HG03575 (cell line): ENCODE data around the gene TPR.

Source experiments
- ATAC-seq: cut with Tn5 transposase; IDR thresholded peaks from one replicate; pipeline ENCODE4 v1.9.1; 2021; ENCODE audit not compliant: unreplicated experiment, insufficient number of reproducible peaks, low FRiP score; ENCODE audit errors: extremely low read depth

TPR gene

DNA sequence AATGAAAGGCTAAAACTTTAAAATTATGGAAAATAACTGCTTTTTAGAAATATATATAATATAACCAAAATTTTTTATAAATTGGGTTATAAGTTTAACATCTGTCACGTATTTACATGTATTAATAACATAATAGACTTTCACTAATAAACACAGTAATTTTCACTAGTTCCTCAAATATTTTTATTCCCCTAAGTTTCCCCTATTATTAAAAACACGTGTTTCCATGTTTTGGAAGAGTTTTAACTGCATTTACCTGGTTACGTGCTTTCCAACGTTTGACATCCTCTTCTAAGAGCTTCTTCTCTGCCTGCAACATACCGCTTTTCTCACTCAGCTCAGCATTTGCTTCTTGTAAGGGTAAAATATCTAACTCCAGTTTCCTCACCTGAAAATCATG, 34.3 kb downstream of the TPR start:
- no peak for ATAC-seq

DNA sequence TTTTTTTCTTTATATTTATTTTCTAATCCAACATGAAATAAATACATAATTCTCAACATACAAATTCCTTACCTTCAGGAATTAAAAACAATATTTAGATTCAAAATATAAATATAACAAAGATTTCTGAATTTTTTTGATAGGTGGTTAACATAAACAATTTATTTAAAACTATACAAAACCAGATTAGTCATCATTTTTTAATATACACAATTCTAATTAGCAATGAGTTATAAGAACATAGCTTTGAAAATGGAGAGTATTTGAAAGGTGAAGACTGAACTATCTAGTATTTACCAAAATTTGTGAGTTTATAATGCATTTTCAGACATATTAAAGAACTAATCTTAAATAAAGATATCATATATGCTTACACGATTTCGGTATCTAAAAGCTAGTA, 37.5 kb downstream of the TPR start:
- ATAC-seq = no peak

DNA sequence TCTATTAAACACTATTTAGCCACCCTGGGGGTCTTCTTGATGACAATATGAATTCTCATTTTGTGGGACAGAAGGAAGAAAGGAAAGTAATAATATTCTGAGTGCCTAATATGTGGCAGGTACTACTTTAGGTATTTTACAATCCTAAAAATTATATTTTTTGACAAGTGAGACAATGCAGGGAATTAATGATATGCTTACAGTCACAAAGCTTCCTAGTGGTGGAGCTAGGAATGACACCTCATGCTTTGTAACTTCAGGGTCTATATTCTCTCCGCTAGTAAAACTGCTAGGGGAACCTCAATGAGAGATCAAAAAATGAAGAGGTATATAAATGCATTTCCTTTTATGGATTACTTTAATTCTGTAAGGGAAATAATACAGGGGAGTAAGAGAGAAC, 44.3 kb downstream of the TPR start:
- no peak for ATAC-seq

DNA sequence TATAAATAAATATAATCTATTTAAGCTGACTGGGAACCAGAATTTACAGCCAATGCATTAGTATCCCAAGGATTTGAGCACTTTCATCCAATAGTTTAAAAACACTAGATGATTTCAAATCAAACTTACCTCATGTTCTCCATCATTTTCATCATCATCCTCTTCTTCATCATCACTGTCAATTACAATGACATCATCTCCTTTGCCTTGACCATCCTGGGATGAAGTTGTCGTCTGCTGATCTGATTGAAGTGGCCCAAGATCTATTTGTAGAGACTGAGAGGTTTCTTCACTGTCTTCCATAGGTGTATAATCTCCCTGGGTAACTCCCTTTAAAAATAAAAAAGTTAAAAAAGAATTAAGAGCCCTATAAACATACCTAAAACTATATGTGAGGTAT, 47.7 kb downstream of the TPR start:
- ATAC-seq = no peak

DNA sequence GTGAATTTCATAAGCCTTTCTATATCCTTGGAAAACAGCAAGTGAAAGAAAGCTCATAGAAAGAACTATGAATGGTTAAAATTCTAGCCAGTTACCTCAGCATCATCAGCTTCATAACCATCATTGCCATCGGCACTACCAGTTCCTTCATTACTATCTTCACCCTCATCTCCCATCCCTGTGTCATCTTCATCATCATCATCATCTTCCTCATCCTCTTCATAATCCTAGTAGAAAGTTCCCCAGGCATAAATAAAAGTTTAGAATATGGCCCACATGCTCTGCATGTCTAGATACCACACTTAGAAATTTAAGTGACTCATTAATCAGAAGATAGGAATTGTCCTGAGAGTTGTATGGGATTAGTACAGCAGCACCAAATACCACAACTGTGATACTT, 49.0 kb downstream of the TPR start:
- no peak for ATAC-seq

DNA sequence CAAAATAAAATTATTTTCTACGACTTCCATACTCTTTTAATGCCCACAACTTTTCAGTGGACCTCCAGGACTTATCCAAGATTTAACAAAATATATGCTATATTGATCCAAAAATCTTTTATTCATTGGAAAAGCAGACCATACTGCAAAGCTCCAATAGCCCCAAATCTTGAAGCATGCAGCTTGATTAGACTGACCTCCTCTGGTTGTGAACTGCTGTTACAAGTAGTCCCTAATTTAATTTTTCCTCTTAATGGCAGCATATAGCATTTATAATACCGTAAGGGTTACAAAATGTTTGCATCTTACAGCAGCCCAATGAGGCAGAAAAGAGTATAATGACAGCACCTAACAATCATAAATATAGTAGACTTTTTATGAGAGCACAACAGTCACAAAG, 49.8 kb downstream of the TPR start:
- no peak for ATAC-seq

DNA sequence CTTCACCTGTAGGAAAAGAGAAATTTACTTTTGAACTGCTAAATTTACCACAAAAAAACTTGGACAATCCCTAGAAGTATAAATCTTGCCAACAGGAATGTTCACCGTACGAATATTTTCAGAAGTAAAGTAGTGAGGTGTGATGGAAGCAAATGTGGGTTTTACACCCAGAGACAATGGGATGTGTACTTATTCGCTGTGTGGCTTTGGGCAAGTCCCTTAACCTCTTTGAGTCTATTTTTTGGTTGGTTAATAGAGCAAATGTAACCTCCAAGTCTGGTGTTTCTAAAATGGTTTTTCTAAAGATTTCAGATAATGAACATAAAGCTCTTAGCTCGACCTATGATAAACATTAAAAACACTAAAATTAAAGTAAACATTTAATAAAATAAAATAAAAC, 51.2 kb downstream of the TPR start:
- ATAC-seq = no peak

DNA sequence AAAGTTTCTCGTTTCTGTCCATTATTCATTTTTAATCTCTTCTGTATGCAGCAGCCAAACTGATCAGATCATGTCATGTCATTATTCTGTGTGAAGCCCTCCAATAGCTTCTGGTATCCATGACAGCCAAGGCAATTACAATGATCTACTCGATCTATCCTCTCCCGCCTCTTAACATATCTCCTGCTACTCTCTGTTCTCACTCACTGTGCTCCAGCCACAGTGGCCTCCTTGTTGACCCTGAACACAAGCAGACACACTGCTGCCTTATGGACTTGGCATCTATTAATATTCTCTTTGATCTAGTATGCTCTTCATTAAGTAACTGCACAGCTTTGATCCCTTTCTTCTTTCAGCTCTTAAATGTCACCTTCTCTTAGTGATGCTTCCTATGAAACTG, 59.5 kb downstream of the TPR start:
- no peak for ATAC-seq

DNA sequence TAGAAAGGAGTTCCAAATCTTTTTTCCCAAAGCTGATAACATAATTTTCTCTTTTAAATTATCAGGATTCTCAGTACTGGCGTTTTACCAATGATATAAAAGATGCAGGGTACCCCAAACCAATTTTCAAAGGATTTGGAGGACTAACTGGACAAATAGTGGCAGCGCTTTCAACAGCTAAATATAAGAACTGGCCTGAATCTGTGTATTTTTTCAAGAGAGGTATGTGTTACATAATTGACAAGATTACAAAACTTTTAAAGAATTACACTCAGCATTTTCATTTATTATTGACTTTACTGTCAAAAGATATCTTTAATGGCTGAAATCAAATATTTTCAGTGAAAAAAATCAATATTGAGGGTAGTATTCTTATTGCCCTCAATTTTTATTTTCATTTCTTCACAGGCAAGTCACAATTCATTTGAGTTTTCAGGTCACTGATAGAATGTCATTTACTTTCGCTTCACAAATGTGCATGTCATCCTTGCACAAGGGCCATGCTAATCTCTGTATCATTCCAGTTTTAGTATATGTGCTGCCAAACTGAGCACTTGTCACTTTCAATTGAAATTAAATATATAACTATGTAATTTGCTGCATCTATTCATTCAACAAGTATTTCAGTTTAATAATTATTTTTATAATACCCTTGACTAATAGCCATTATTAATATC, 63.5 kb downstream of the TPR start:
- no peak for ATAC-seq

DNA sequence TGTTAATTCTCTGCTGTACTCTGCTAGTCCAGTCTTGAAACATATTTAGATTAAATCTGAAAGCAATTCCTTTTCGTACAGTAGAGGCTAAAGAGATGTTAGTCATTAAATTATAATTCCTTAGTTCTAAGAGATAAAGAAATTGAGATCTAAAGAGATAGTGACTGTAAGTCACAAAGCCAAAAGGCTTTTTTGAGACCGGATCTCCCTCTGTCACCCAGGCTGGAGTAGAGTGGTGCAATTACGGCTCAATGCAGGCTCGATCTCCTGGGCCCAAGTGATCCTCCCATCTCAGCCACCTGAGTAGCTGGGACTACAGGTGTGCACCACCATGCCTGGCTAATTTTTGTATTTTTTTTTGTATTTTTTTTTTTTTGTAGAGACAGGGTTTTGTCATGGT, 64.7 kb downstream of the TPR start:
- ATAC-seq = no peak

DNA sequence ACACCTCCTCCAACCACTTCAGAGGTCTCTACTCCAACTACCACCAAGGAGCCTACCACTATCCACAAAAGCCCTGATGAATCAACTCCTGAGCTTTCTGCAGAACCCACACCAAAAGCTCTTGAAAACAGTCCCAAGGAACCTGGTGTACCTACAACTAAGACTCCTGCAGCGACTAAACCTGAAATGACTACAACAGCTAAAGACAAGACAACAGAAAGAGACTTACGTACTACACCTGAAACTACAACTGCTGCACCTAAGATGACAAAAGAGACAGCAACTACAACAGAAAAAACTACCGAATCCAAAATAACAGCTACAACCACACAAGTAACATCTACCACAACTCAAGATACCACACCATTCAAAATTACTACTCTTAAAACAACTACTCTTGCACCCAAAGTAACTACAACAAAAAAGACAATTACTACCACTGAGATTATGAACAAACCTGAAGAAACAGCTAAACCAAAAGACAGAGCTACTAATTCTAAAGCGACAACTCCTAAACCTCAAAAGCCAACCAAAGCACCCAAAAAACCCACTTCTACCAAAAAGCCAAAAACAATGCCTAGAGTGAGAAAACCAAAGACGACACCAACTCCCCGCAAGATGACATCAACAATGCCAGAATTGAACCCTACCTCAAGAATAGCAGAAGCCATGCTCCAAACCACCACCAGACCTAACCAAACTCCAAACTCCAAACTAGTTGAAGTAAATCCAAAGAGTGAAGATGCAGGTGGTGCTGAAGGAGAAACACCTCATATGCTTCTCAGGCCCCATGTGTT, 66.6 kb downstream of the TPR start:
- no peak for ATAC-seq

DNA sequence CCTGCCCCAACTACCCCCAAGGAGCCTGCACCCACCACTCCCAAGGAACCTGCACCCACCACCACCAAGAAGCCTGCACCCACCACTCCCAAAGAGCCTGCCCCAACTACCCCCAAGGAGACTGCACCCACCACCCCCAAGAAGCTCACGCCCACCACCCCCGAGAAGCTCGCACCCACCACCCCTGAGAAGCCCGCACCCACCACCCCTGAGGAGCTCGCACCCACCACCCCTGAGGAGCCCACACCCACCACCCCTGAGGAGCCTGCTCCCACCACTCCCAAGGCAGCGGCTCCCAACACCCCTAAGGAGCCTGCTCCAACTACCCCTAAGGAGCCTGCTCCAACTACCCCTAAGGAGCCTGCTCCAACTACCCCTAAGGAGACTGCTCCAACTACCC, 67.6 kb downstream of the TPR start:
- ATAC-seq = no peak

DNA sequence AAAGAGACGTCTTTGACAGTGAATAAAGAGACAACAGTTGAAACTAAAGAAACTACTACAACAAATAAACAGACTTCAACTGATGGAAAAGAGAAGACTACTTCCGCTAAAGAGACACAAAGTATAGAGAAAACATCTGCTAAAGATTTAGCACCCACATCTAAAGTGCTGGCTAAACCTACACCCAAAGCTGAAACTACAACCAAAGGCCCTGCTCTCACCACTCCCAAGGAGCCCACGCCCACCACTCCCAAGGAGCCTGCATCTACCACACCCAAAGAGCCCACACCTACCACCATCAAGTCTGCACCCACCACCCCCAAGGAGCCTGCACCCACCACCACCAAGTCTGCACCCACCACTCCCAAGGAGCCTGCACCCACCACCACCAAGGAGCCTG, 68.5 kb downstream of the TPR start:
- ATAC-seq = no peak

DNA sequence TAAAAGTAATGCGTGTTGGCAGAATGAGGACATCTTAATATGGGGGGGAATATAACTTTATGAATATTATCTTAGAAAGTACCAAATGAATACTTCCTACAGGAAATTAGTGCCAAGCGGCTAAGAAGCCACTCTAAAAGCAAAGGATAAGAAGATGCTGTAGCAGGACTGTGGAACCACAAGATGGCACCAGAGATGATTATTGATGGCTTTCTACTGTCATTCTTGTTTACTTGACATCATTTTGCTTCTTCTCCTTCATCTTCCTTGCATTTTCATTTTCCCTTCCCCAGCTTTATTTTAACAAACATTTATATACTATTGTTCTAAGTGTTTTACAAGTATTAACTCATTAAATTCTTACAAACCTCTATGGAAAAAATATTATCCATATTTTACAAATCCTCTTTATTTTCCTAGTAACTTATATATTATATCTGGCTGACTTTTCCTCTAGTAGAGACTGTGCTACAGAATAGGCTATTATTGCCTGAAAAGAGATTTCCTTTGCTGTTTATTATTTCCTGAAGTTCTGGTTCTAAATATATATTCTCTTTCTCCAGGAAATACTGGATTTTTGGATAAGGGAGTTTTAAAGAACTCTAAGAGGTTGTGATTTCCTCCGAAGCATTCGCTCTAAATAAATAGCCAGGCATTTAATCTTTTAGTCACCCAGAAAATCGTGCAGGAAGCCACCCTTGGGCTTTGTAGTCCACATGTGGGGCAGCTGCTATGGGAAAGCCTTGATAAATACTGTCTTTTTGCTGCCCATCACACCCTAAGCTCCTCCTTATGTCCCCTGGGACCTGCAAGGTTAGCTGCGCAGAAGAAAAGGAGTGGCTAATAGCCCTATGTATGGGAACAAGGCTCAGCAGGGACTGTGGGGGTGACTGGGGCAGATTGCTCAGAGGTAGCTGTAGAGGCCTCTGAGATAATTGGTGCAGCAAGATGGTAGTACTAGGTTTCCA, 69.8 kb downstream of the TPR start:
- ATAC-seq = no peak

DNA sequence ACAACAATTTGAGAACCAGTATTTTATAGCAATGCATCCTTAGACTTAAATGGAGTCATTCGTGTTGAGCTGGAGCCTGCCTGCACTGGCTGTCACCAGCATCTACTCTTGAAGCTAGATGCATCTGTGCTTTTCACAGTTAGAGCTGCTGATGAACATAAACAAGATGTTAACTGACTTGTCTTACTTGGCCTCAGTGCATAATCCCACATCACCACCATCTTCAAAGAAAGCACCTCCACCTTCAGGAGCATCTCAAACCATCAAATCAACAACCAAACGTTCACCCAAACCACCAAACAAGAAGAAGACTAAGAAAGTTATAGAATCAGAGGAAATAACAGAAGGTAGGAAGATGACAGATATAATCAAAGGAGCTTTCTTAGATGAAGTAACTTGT, 71.1 kb downstream of the TPR start:
- no peak for ATAC-seq

DNA sequence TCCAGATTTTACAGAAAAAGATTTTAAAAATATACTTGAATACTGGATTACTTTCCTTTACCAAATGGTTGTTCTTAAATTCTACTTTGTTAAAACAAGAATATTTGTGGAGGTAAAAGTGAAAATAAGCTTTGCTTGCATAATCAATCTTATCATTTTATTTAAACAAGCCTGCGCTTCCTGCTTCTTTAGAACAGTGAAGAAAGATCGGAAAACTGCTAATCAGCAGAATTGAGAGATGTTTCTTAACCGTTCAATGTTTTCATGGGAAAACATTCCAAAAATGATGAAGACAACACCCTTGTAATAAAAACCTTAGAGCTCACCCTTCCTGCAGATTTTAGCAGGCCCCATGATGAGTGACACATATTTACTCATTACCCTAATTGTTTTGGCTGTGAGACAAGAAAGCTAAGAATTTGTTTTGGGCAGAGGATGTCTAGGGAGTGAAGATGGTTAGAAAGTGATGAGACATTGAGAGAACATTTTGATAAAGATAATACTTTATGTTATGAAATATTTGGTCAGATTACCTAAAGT, 72.6 kb downstream of the TPR start:
- ATAC-seq = no peak

DNA sequence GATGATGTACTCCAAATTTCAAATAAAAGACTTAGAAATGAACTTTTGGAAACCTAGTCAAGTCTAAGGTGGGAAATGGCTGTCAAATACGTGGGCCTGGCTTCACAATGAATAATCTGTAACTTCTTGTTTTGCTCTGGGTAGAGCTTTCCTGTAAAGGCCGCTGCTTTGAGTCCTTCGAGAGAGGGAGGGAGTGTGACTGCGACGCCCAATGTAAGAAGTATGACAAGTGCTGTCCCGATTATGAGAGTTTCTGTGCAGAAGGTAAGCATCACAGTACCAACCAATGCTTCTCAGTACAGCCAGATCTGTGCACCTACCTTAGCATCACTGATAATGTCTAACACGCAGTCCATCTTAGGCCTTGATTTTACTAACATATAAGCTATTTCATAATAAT, 73.6 kb downstream of the TPR start:
- no peak for ATAC-seq

DNA sequence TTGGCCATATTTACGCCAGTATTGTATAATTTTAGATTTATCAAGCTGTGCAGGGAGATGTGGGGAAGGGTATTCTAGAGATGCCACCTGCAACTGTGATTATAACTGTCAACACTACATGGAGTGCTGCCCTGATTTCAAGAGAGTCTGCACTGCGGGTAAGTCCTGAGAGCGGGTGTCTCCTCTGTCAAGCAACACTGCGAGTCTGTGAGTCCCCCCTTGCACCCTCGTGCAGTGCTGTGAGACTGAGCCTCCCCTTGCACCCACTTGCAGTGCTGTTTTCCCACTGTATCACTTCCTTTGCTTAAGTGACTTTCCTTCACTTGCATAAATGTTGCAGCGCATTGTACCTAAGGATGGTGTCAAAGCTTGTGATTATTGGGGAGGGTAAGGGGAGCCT, 75.0 kb downstream of the TPR start:
- no peak for ATAC-seq

DNA sequence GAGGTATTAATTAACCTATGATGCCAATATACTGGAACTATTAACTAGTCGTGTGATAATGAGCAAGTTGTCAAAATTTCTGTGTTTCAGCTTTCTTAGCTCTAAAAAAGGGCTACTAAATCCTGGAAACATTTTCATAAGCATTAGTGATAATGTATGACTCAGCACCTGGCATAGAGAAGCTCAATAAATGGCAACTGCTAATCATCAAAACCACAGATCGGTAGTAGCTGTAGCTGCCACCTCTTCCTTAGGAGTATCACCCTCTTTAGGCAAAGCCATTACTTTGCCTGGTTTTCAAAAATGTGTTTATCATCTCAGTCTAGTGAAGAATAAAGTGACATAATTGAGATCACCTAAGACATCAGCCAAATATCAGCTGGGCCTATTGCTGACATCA, 75.5 kb downstream of the TPR start:
- no peak for ATAC-seq

DNA sequence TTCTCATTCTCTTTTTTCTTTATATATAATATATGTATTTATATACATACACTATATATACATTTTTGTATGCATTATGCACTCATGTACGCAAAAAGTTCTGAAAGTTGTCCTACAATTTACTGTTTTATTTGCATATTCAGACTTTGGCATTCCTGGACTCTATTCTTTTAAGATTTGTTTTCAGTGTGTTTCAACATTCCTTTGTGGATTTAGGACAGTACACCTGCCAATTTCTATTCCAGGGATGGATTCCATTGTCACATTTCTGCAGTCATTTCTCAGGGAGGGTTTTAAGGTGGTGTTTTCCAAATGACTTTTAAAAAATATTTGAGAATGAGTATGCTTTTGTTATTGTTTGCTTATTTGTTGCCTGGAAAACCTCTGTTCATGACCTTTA, 76.2 kb downstream of the TPR start:
- no peak for ATAC-seq
